Activated CD8-positive, alpha-beta memory T cell treated with anti-CD3 and anti-CD28 coated beads, Interleukin-2, amount 50 U/mL, for 1 hour (primary cell): ENCODE data around the gene P2RX2.
"Not testable (repeated sequence)": the region's sequence is repeated elsewhere in the genome, so short reads cannot be mapped to it uniquely, and the experiment has no call there.

Experiments used
- DNase-seq: peaks from one replicate; pipeline ENCODE4 v3.0.0-alpha.2; 2020; ENCODE audit errors: extremely low read depth

Gene P2RX2

GRCh38 chr12:132583736-132584135 is 34.8 kb upstream of the P2RX2 start:
- DNase-seq: no peak

- DNase-seq: no peak
Observed at GRCh38 chr12:132584429-132584828, 34.1 kb upstream of the P2RX2 start.

GRCh38 chr12:132585177-132585576 is 33.4 kb upstream of the P2RX2 start:
- no peak for DNase-seq

- no peak for DNase-seq
Observed at GRCh38 chr12:132586929-132587328, 31.6 kb upstream of the P2RX2 start.

GRCh38 chr12:132587781-132588180 is 30.8 kb upstream of the P2RX2 start:
- DNase-seq: no peak

- no peak for DNase-seq
Observed at GRCh38 chr12:132588319-132588718, 30.3 kb upstream of the P2RX2 start.

- DNase-seq: no peak
Observed at GRCh38 chr12:132588821-132589669, 29.5 kb upstream of the P2RX2 start.

GRCh38 chr12:132591107-132591935 is 27.3 kb upstream of the P2RX2 start:
- DNase-seq: no peak

- no peak for DNase-seq
Observed at GRCh38 chr12:132592282-132592970, 26.1 kb upstream of the P2RX2 start.

GRCh38 chr12:132593071-132593470 is 25.5 kb upstream of the P2RX2 start:
- DNase-seq: no peak

GRCh38 chr12:132593521-132593920 is 25.1 kb upstream of the P2RX2 start:
- no peak for DNase-seq

GRCh38 chr12:132593938-132594358 is 24.6 kb upstream of the P2RX2 start:
- no peak for DNase-seq

GRCh38 chr12:132595183-132595582 is 23.4 kb upstream of the P2RX2 start:
- no peak for DNase-seq

- DNase-seq: no peak
Observed at GRCh38 chr12:132596016-132596415, 22.6 kb upstream of the P2RX2 start.

GRCh38 chr12:132597333-132598316 is 21.0 kb upstream of the P2RX2 start:
- DNase-seq: no peak

GRCh38 chr12:132599502-132599901 is 19.1 kb upstream of the P2RX2 start:
- not testable (repeated sequence) for DNase-seq

GRCh38 chr12:132600048-132601032 is 18.2 kb upstream of the P2RX2 start:
- DNase-seq: no peak

- no peak for DNase-seq
Observed at GRCh38 chr12:132601171-132601883, 17.2 kb upstream of the P2RX2 start.

GRCh38 chr12:132602572-132603239 is 15.9 kb upstream of the P2RX2 start:
- DNase-seq: no peak
